GM19324 (cell line): ENCODE measurements around the gene IRF1.

ENCODE experiments used
- ATAC-seq: cut with Tn5 transposase; IDR thresholded peaks from one replicate; pipeline ENCODE4 v1.9.1; 2021; ENCODE audit warnings: mild to moderate bottlenecking, moderate library complexity; ENCODE audit not compliant: unreplicated experiment, low FRiP score

The IRF1 gene

DNA sequence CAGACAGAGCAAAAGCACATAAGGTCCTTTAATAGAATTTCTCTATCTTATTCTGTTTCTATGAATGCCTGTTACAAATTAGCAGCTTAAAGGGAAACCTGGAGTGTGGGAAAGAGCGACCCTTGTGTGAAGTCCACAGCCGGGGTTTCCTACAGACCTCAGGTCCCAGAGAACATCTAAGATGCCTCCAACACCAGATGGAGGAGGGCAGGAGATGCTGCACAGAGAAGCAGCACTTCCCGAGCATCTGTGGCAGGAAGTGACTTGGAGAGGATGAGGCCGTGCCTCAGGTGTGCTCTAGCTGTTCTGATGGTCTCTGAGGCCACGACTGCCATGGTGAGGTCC lies 26.8 kb downstream of the IRF1 start:
- ATAC-seq = no peak

DNA sequence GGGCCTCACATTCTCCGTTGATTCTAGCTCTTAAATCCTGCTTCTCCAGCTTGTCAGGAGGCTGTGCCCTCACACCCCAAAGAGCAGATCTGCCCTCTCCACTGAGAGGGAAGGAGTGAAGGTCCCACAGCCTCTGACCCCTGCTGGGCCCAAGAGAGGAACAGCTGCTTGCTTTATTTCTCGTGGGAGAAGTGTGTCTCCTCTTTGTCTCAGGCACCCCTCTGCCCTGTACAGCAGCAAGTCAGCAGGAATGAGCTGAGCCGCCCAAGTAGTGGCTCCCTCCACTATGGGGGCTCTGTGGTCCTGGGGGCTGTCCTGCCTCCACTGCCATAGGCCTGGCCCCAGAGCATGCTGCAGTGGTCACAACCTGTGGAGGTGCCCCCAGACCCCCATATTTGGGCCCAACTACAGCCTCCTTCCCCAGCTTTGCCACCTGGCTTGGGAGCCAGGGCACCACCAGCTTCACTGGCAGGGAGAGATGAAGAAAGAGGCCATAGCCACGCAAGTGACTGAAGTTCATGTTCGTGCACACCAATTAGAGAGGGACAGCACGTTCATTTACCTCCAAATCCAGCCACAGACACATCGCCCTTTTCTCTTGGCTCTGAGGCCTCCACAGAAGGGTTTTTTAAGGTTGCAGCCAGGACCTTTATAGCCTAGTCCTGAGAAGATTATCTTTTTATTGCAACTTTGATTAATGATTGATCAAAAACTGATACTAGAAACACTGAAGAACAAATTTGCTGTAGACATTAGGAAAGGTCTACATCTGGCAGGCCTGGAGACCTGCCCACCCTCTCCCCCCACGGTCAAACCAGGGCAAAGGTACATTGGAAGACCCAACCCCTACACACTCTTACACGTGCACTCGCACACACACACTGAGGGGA lies 27.5 kb downstream of the IRF1 start:
- ATAC-seq = no peak

DNA sequence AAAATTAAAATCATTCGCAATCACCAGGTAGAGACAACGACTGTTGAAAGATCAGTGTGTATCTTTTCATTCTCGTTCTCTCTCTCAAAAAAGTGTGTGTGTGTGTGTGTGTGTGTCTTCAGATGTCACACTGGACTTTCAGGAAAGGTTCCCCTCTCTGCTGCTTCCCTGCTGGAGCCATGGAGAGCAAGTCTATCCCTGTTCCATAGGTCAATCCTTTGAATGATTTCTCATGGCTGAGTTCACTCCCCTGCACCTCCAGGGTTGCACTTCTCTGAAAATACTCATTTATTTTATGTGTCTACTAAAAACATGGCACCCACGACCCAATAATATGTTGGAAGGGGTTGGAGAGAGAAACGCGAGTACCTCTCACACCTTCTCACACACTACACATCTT lies 28.2 kb downstream of the IRF1 start:
- ATAC-seq = no peak

DNA sequence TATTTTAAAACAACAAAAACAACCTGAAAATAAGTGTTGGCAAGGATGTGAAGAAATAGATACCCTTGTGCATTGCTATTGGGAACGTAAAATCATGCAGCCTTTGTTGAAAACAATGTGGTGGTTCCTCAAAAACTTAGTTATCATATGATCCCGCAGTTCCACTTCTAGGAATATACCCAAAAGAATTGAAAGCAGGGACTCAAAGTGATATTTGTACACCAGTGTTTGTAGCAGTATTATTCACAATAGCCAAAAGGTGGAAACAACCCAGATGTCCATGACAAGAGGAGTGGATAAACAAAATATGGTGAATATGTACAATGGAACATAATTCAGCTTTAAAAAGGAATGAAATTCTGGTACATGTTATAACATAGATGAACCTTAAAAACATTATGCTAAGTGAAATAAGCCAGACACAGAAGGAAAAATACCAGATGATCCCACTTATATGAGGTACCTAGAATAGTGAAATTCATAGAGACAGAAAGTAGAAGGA lies 29.0 kb downstream of the IRF1 start:
- ATAC-seq = no peak

DNA sequence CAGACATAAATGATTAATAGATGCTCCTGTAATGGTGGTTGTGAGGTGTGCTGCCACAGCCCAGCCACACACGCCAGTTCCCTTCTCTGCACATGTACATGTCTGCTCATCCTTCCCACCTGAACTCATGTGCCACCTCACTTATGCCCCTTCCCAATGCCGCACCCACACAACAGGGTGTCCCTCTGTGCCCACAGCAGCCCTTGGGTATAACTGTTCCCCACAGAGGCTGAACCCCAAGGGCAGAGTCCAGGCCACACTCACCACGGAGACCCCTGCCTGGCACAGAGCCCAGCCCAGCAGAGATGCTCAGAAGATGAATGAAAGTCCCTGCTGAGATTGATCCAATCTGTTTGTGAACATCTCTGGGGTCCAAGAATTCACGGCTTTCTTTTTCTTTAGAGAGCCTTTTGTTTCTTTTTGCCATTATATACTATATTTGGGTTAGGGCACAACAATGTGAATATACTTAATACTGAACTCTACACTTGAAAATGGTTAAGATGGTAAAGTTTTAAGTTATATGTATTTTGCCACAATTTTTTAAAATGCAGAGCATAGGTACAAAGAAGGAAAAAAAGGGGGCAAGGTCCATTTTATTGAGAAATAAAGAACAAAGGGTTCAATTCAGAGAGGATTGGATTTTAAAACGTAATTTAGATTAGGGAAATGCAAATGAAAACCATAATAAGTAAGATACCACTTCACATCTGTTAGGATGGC lies 29.6 kb downstream of the IRF1 start:
- ATAC-seq = no peak

DNA sequence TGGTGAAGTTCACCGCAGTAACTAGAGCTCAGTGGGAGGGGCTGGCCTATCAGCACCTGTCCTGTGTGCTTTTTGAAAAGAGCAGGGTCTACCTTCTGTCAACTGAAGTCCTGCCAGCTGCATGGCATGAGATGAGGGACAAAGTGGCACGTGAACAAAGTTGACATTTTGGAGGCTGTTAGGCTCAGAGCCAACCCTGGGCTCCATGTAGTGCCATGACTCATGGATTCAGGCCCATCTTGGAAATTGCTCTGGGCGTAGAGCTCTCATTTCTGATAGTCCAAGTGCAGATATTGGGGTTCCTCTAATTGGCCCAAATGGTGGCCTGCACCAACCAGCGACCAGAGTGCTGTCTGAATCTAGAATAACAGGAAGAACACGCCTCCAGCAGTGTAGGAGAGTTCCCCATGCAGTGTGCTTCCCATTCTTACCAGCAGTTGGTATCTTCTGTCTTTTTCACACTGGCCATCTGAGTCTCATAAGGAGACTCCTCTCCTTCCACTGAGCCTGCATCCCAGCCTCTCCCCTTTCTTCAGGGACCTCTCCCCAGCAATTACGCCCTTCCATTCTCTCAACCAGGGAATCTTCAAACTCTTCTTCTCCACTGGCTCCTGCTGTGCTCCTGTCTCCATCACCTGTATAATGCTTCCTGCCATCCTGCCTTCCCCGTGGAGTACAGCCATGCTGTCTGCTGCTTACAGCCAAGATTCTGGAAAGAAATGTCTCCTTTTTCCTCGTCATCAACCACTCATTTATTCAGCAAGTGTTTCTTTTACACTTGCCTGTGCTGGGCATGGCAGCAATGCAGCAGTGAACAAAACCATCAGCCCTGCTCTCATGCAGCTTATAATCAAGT lies 30.4 kb downstream of the IRF1 start:
- ATAC-seq = no peak

DNA sequence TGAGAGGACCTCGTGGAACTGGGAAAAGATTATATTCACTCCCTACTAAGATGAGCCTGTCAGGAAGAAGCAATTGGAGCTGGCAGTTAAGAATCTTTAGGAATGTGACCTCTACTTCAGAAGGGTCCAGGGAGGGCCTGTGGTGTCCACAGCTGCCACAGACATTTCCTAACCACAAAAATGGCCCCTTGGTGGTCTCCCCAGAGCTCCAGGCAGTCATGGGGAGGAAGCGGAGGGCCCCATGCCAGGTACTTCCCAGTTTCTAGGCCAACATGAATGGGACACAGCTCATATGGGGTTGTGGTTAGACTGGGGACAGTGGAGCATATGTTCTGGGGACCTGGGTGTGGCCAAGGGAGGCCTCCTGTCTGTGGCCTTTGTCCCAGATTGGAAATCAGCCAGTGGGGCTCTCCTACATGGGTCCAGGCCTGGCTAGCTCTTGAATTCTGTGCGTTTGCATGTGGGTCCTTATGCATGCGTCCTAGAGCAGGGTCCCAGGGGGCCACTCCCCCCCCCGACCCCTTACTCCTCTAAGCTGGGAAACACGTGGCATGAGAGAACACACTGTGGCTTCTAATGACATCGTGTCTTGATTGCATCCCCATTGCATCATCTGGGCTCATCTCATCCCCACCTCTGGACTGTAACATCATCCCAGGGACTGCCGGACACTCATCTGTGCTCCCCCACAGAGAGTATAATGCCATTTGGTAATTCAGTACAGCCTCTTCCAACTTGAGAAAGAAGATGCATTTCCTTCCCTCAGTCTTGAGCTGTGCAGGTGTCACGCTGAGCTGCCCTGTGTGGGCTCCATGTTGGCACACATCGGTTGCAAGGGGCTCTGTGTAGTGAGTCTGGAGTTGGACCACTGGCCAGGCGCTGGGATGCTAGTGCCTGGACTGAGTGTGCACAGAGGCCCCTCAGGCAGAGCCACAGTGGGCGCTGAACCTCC lies 31.3 kb downstream of the IRF1 start:
- no peak for ATAC-seq

DNA sequence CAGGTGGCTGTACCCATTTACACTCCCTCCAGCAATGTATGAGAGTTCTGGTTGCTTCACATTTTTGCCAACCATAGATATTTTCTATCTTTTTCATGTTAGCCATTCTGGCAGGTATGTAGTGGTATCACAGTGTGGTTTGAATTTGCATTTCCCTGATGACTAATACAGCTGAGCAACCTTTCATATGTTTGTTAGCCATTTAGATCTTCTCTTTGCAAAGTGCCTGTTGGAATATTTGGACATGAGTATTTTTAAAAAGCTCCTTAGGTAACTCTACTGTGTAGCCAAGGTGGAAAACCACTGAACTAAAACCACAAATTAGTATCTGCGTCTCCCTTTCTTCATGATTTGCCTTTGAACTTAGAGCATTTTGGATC lies 31.9 kb downstream of the IRF1 start:
- ATAC-seq = peak; percentile 29

DNA sequence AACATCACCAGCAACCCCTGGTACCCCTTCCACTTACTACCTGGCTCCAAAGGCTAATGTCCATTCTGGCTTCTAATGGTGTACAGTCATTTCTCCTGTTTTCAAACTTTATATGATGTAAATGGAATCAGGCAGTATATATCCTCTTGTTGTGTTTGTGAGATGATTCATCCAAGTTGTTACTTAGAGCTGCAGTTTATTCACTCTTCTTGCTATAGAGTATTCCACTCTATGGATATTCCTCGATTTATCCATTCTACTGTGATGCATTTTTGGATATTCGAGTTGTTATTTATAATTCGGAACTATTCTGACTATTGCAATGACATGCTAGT lies 32.4 kb downstream of the IRF1 start:
- no peak for ATAC-seq

DNA sequence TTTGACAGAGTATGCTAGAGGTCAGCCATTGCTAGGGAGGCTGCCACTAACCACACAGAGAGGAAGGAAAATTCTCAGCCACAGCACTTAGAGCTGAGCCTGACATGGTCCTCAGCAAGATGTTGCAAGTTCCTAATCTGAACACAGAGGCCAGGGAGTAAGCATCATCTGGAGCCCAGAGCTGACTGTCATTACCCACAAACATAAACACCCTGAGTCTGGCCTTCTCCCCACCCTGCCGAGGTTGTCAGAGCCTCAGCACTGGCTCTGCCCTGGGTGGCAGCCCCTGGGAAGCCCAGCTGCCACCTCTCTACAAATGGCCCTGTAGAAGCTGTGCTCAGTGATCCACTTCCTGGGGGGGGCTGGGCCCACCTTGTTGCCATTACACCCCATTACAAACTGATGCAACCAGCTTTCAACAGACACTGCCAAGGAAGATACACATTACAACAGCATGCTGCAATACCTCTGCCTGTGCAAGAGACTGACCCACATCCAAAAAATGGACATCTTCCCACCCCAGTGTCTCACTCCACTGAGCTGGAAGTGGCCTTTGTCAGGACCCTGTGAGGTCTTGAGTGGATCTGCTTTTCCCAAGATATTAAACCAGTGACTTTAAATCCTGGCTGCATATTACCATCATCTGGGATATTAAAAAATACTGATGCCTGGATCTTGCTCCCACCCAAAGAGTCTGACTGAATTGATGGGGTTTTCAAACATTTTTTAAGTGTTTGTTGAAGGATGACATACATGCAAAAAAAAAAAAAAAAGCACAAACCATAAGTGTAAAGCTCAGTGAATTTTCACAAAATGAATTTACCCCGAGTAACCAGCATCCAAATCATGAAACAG lies 33.0 kb downstream of the IRF1 start:
- no peak for ATAC-seq

DNA sequence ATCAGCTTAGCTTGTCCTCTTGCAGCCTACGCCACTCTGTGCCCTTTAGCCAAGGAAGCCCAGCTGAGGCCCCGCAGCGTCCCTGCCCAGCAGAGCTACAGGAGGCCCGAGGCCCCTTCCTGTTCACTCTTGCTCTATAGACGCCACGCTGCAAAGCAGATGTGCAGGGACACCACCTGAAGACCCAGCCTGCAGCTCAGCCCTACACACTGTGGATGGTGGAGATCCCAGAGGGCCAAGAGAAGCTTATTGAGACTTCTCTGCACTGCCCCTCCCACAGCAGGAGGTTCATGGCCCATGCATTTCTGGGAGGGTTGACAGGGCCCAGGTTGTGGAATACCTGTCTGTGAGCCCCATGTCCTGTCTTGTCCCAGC lies 33.6 kb downstream of the IRF1 start:
- peak; percentile 13 for ATAC-seq

DNA sequence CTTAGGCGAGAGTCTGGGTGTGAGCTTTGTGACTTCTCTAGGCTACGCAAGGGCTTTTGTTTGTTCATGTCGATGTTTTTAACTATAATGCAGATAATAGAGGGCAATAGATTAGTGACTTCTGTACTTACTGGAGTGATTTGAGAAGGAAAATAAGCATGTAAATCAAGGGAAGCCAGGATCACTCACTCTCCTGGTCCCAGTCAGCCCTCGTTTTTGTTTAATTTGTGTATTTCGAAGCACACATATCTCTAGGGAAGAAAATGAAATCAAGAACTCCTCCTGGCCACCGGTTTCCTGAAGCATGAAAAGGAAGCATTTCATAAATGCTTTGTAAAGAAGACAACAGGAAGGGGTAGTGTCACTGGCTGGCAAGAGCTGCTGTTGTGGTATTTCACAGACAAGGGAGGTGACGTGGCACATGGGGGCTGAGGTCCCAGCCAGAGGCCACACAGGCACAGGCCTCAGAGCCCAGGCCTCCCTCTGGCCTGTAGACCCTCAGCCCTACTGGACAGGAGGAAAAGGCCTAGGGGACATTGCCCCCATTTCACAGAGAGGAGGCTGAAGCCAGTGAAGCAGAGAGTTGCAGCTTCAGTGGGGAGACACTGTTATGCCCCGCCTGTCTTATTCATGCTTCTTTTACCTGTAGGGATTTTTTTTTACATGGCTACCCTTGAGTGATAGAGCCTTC lies 34.1 kb downstream of the IRF1 start:
- ATAC-seq = peak; percentile 55

DNA sequence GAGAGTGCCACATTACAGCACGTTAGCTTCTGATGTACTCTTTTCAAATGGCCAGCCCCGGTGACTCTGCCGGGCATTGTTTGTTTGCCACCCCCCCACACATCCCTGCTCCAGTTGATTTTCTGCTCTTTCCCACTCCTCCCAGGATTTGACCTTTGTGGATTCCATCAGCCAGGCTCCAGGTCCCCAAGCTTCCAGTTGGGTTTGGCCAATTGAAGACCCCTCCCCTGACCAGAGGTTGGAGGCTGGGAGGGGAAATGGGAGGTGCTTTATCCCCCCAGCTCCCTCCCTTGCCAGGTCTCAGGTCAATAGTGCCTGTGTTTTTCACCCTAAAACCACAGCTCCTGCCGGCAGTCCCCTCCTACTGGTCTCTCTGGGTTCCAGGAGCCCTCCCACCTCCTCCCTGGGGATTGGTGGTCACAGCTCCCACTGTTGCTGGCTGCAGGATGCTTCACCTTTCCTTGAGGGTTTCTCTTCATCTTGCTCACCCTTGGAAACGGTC lies 34.9 kb downstream of the IRF1 start:
- no peak for ATAC-seq

DNA sequence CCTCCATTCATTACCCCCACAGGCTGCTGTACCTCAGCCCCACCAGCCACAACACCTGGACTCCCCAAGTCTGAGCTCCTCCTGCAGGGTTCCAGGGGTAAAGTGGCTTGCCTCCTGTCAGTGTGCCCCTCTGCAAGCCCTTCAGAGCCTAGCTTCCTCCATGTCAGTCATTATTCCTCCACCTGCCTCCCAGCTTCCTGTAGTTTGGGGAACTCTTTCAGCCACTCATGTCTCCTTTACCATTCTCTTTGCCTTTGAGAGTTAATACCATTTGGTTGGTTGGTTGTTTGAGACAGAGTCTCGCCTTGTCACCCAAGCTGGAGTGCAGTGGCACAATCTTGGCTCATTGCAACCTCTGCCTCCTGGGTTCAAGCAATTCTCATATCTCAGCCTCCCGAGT lies 36.2 kb downstream of the IRF1 start:
- no peak for ATAC-seq

DNA sequence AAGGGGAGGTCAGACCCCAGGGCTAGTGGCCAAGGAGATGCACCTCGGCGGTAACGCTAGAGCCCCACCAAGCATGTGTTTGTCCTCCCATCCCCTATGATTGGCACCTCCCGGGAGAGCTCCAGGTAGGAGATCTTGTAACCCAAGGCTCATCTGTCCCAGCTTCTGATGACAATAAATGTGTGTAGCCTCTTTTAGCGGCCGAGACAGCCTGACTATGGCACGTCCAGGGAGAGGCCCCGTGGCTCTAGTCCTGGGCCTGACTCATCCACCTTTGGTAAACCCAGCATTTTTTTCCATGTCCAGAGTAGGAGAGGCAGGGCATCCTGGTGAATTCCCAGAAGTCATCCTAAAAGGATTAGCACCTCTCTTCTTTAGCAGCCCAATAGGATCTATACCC lies 39.2 kb downstream of the IRF1 start:
- no peak for ATAC-seq

DNA sequence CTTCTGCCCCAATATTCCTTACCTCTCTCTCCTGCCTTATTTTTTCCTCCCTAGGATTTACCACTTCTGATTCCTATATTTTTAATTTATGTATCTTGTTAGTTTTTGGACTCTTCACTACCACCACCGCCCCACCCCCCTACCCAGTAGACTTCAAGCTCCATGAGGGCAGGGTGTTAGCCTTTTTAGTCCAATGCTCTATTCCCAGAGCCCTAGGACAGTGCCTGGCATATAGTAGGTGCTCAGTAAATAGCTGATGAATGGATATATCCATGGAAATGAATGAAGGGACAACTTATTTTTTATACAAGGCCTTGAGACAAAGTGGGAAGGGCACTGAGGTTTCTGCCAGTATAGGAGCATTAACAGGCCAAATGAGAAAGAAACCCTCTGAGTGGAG lies 41.5 kb downstream of the IRF1 start:
- no peak for ATAC-seq

DNA sequence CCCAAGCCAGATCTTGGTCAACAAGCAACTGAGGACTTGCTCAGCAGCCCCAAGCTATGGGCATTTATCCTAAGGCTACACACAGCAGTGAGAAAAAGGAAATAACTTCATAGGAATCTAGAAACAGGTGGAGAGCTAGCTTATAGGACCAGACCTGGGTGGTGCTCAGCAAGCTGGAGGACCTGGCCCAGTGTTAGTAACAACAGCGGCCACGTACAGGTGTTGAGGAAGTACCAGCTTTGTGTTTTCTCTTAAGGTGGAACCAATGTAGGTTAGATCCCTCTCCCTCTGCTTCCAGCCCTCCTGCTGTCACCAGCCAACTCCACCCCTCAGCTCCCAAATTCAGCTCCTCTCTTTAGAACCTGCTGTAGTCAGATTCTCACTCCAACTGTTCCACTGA lies 43.4 kb downstream of the IRF1 start:
- ATAC-seq = no peak

DNA sequence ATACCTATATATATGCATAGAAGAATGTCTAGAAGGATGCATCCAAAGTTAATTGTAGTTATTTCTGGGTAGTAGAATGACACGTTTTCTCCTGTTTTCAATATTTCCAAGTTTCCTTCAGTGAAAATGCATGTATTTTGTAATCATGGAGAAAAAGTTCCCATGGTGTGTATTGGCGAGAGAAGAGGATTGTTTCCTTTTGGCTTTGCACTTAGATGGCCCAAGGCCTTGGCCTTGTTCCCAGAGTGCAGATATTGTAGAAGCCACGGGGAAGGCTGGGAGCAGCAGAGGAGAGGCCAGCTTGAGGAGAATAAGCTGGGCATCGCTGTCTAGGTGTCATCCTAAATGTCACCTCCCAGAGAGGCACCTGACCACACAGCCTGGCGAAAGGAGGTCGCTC lies 44.0 kb downstream of the IRF1 start:
- ATAC-seq = no peak
